Chondrocyte (in vitro differentiated cells): ENCODE results near the gene SGCA. TPM values are rescaled to one million over a fixed set of nuclear protein-coding genes. Genes with fewer than 3 reads are reported as not detected.

Experiments
- DNase-seq: peaks from one replicate; pipeline ENCODE4 v3.0.0; 2021; ENCODE audit warnings: mixed read lengths, low spot score
- H3K27ac Mint-ChIP-seq: one replicate; pipeline ENCODE4 v1.8.0; 2021; ENCODE audit warnings: mild to moderate bottlenecking, moderate library complexity, mixed read lengths; ENCODE audit not compliant: unreplicated experiment
- H3K27me3 Mint-ChIP-seq: 2 replicates; pipeline ENCODE4 v1.8.0; 2021; ENCODE audit warnings: low read depth, mixed read lengths
- H3K36me3 Mint-ChIP-seq: 2 replicates; pipeline ENCODE4 v1.8.0; 2021; ENCODE audit warnings: low read depth, mixed read lengths
- H3K4me1 Mint-ChIP-seq: 2 replicates; pipeline ENCODE4 v1.8.0; 2021; ENCODE audit warnings: low read depth, mild to moderate bottlenecking, mixed read lengths
- H3K4me3 Mint-ChIP-seq: one replicate; pipeline ENCODE4 v1.8.0; 2021; ENCODE audit warnings: mild to moderate bottlenecking, moderate library complexity, mixed read lengths; ENCODE audit not compliant: unreplicated experiment
- H3K9me3 Mint-ChIP-seq: 2 replicates; pipeline ENCODE4 v1.8.0; 2021; ENCODE audit warnings: low read depth, mixed read lengths
- CTCF ChIP-seq: fragments of 200-600 bp; sonication (generic); IDR thresholded peaks from 2 replicates; pipeline ENCODE4 v1.5.0; 2021; ENCODE audit warnings: antibody characterized with exemption, mild to moderate bottlenecking, moderate library complexity
- total RNA-seq: library from RNA; stranded (reverse); gene quantifications from 3 replicates; pipeline ENCODE4 v1.2.1, GENCODE V29; 2021

Gene SGCA
- total RNA-seq, 1 donor from 2014 or later = 1.3 TPM

GRCh38 chr17:50180111-50180510 is 14.3 kb downstream of the SGCA start:
- H3K27me3 Mint-ChIP-seq = no peaks in the 10 kb centered on the region
- no peak overlapping the region for H3K4me3 Mint-ChIP-seq
- H3K36me3 Mint-ChIP-seq = peaks cover 23% of the 10 kb centered on the region
- peak overlapping the region; percentile 99 for H3K27ac Mint-ChIP-seq
- no peaks in the 10 kb centered on the region for H3K9me3 Mint-ChIP-seq
- DNase-seq = peak; percentile 60
- TF ChIP-seq CTCF = no peak
- peaks cover 92% of the 10 kb centered on the region for H3K4me1 Mint-ChIP-seq

GRCh38 chr17:50180620-50181019 is 14.8 kb downstream of the SGCA start:
- Mint-ChIP-seq H3K4me1 (peaks cover 96% of the 10 kb centered on the region), H3K27me3 (no peaks in the 10 kb centered on the region), H3K27ac (peak overlapping the region; percentile 99), H3K4me3 (peak overlapping the region; percentile 29), H3K9me3 (no peaks in the 10 kb centered on the region), H3K36me3 (peaks cover 27% of the 10 kb centered on the region)
- peak; percentile 79 for DNase-seq
- TF ChIP-seq CTCF = no peak

GRCh38 chr17:50181144-50181543 is 15.3 kb downstream of the SGCA start:
- Mint-ChIP-seq H3K36me3 (peaks cover 28% of the 10 kb centered on the region), H3K4me1 (peaks cover 96% of the 10 kb centered on the region), H3K9me3 (no peaks in the 10 kb centered on the region), H3K4me3 (peak overlapping the region; percentile 29), H3K27ac (peak overlapping the region; percentile 99), H3K27me3 (no peaks in the 10 kb centered on the region)
- peak; percentile 92 for DNase-seq
- no peak for TF ChIP-seq CTCF

- no peak overlapping the region for H3K4me3 Mint-ChIP-seq
Measured at GRCh38 chr17:50181591-50182560, 16.1 kb downstream of the SGCA start.

More at GRCh38 chr17:50181591-50182560, 16.1 kb downstream of the SGCA start:
- H3K9me3 Mint-ChIP-seq = no peaks in the 10 kb centered on the region
- DNase-seq = peak; percentile 95
- peaks cover 34% of the 10 kb centered on the region for H3K36me3 Mint-ChIP-seq
- H3K4me1 Mint-ChIP-seq = peaks cover 97% of the 10 kb centered on the region
- peak overlapping the region; percentile 99 for H3K27ac Mint-ChIP-seq
- H3K27me3 Mint-ChIP-seq = no peaks in the 10 kb centered on the region
- peak; percentile 28 for TF ChIP-seq CTCF
